ENCODE results near the gene LCP2. TPM values are rescaled to one million over a fixed set of nuclear protein-coding genes. Genes with fewer than 3 reads are reported as not detected.
A peak's percentile ranks its signal among the peaks of the same experiment; 100 is the strongest.

Gene LCP2
- total and polyA plus RNA-seq, 2 experiments from 2014 or later: not detected

GRCh38 chr5:170329524-170329923 lies 31.9 kb upstream of the LCP2 start:
- Histone ChIP-seq H3K4me1 (ENCODE audit: low read depth) (no peaks in the 10 kb centered on the region), H3K27ac (no peak overlapping the region), H3K27me3 (no peaks in the 10 kb centered on the region), H3K36me3 (no peaks in the 10 kb centered on the region), H3K4me3 (no peak overlapping the region), H3K9me3 (ENCODE audit: low read depth) (no peaks in the 10 kb centered on the region)
- no peak for TF ChIP-seq CTCF (IDR thresholded peaks at IDR 0.05; ENCODE audit: low read depth, low read length)
- DNase-seq (ENCODE audit: low read depth in 1 of 2, low spot score in 1 of 2): no peak

GRCh38 chr5:170327829-170328228 lies 30.3 kb upstream of the LCP2 start:
- H3K4me1 ChIP-seq (ENCODE audit: low read depth): no peaks in the 10 kb centered on the region
- DNase-seq (ENCODE audit: low read depth in 1 of 2, low spot score in 1 of 2): no peak
- no peak overlapping the region for H3K4me3 ChIP-seq
- no peak for TF ChIP-seq CTCF (IDR thresholded peaks at IDR 0.05; ENCODE audit: low read depth, low read length)
- no peaks in the 10 kb centered on the region for H3K27me3 ChIP-seq
- no peak overlapping the region for H3K27ac ChIP-seq
- no peaks in the 10 kb centered on the region for H3K9me3 ChIP-seq (ENCODE audit: low read depth)
- H3K36me3 ChIP-seq: no peaks in the 10 kb centered on the region

- DNase-seq (ENCODE audit: low read depth in 1 of 2, low spot score in 1 of 2): no peak
- Histone ChIP-seq H3K4me1 (ENCODE audit: low read depth) (no peaks in the 10 kb centered on the region), H3K27me3 (no peaks in the 10 kb centered on the region), H3K4me3 (no peak overlapping the region), H3K36me3 (no peaks in the 10 kb centered on the region), H3K27ac (no peak overlapping the region), H3K9me3 (ENCODE audit: low read depth) (no peaks in the 10 kb centered on the region)
- TF ChIP-seq CTCF (IDR thresholded peaks at IDR 0.05; ENCODE audit: low read depth, low read length): no peak
These were observed 29.6 kb upstream of the LCP2 start for GRCh38 chr5:170327168-170327567.

- no peaks in the 10 kb centered on the region for H3K27me3 ChIP-seq
- H3K4me1 ChIP-seq (ENCODE audit: low read depth): peaks cover 15% of the 10 kb centered on the region
- no peak overlapping the region for H3K4me3 ChIP-seq
- TF ChIP-seq CTCF (IDR thresholded peaks at IDR 0.05; ENCODE audit: low read depth, low read length): no peak
- peak in 1 of 2 donors; percentile 65 for DNase-seq (ENCODE audit: low read depth in 1 of 2, low spot score in 1 of 2)
- H3K36me3 ChIP-seq: no peaks in the 10 kb centered on the region
- no peaks in the 10 kb centered on the region for H3K9me3 ChIP-seq (ENCODE audit: low read depth)
- H3K27ac ChIP-seq: no peak overlapping the region
These were observed 21.7 kb upstream of the LCP2 start for GRCh38 chr5:170319301-170319700.

- Histone ChIP-seq H3K27me3 (no peaks in the 10 kb centered on the region), H3K36me3 (no peaks in the 10 kb centered on the region), H3K4me3 (no peak overlapping the region), H3K27ac (no peak overlapping the region), H3K9me3 (ENCODE audit: low read depth) (no peaks in the 10 kb centered on the region), H3K4me1 (ENCODE audit: low read depth) (peaks cover 15% of the 10 kb centered on the region)
- TF ChIP-seq CTCF (IDR thresholded peaks at IDR 0.05; ENCODE audit: low read depth, low read length): no peak
- DNase-seq (ENCODE audit: low read depth in 1 of 2, low spot score in 1 of 2): no peak
These were observed 19.9 kb upstream of the LCP2 start for GRCh38 chr5:170317499-170317898.

GRCh38 chr5:170316937-170317336 lies 19.4 kb upstream of the LCP2 start:
- no peak for TF ChIP-seq CTCF (IDR thresholded peaks at IDR 0.05; ENCODE audit: low read depth, low read length)
- no peaks in the 10 kb centered on the region for H3K9me3 ChIP-seq (ENCODE audit: low read depth)
- H3K4me3 ChIP-seq: no peak overlapping the region
- no peaks in the 10 kb centered on the region for H3K36me3 ChIP-seq
- H3K4me1 ChIP-seq (ENCODE audit: low read depth): peaks cover 15% of the 10 kb centered on the region
- H3K27ac ChIP-seq: no peak overlapping the region
- DNase-seq (ENCODE audit: low read depth in 1 of 2, low spot score in 1 of 2): no peak
- H3K27me3 ChIP-seq: no peaks in the 10 kb centered on the region

All from cardiac muscle cell (in vitro differentiated cells and primary cell).